GM20431 (cell line): ENCODE results near the gene ADRA1B.
"Not testable (repeated sequence)": the region's sequence is repeated elsewhere in the genome, so short reads cannot be mapped to it uniquely, and the experiment has no call there.

Experiments
- in situ Hi-C: fragments of 300-500 bp; cut with MseI, MboI; formaldehyde crosslinking; loops from one replicate; pipeline ENCODE4 v1.15.0; 2020; ENCODE audit warnings: low sequenced_read_pairs; ENCODE audit not compliant: unreplicated experiment

Gene ADRA1B

DNA sequence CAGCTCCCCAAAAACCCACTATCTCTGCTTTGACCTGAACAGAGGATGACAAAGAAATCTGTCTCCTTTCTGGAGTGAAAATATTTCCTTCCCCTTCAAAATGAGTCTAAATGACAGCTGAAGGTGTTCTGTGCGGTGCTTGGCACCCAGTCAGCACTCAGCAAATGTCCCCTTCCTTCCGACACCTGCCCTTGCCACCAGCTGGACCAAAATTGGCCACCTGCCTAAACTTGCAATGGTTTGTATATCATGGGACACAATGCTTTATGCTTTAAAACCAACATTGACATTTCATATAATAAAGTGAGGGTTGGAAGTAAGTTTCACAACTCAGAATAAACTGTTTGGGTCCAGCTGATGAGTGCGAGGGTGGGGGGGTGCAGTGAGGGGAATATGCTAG lies 85.2 kb downstream of the ADRA1B start:
- in situ Hi-C loops, result no loop called here

DNA sequence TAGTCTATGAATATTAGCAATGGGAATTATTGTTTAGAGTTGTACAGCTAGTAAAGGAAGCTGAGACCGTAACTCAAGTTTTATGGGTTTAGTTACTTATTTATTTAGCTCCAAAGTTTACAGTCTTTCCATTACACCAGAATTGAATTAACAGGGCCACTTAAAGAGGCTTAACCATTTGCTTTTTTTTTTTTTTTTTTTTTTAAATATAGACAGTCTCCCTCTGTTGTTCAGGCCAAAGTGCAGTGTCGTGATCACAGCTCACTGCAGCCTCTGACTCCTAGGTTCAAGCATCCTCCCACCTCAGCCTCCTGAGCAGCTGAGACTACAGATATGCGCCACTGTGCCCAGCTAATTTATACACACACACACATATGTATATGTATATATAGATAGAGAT lies 91.2 kb downstream of the ADRA1B start:
- in situ Hi-C loops, result no loop called here

DNA sequence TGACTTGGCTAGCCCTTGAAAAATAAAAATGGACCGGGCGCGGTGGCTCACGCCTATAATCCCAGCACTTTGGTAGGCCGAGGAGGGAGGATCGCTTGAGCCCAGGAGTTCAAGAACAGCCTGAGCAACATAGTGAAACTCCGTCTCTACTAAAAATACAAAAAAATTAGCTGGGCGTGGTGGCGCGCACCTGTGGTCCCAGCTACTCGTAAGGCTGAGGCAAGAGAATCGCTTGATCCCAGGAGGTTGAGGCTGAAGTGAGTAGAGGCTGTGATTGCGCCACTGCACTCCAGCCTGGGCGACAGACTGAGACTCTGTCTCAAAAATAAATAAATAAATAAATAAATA lies 92.2 kb downstream of the ADRA1B start:
- in situ Hi-C loops, result not testable (repeated sequence)

DNA sequence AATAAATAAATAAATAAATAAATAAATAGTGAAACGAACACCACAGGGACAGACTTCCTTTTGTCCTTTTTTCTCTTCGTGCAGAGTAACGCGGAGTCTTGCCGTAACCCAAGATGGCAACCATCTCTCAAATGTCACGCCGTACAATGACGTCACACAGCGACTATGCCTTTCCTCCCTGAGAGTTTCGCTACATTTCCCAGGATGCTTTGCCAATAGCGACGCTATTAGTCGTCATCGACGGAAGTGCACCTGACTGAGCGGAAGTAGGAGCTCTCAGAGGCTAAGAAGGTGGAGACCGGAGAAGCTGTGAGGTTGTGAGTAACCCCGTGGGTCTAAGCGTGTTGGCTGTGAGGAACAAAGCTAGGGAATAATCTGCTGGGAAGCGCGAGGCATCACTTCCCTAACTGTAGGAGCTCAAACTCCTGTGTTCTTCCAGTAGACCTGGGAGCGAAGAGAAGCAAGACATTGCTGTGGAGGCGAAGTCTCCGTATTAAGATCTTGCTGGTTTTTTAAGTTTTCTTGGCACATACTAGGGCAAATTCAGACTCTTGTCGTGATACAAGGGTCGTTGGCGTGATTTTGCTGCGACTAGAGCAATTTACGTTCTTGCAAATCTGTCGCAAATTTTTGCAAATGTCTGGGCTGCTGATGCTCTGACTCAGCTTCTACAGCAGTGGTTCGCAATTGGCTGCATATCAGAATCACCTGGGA lies 92.8 kb downstream of the ADRA1B start, which contains the start of gene TTC1:
Gene TTC1, plus strand, starts transcription at position 263 of the 714 bp plus-strand sequence. CDS start 1,390 bp downstream, outside the sequence.
- in situ Hi-C loops, result no loop called here

DNA sequence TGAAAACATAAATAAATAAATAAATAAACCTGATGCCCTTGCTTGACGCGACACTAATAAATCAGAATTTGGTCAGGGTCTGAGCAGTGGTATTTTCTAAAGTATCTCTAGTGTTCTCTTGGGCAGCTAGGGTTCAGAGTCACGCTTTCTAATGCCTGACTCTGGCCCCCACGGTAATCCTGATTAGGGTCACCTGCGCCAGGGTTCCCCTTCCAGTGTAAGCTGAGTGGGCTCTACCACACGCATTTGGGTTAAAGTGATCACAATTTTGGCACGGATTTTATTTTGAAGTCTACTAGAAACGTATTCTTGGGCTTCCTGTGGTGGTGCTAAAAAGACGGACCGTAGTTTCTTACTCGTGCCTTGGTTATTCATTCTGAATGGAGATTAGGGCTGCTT lies 93.3 kb downstream of the ADRA1B start:
- in situ Hi-C loops, result no loop called here

DNA sequence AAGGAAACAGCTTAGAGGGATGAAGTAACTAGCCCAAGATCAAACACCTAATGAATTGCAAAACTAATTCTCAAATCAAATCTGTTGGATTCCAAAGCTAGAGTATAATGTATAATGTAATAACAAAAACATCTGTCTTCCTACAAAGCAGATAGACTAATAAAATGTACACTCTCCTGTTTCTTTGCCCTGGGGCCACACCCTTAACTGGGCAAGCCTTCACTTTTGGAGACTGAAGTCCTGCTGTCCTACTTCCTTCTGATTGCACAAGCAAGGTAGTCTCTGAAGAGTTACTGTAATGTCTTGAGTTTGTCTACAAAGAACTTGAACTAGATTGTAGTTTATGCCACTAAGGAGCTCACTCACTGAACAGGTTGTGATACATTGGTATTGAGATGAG lies 95.2 kb downstream of the ADRA1B start:
- in situ Hi-C loops, result no loop called here

DNA sequence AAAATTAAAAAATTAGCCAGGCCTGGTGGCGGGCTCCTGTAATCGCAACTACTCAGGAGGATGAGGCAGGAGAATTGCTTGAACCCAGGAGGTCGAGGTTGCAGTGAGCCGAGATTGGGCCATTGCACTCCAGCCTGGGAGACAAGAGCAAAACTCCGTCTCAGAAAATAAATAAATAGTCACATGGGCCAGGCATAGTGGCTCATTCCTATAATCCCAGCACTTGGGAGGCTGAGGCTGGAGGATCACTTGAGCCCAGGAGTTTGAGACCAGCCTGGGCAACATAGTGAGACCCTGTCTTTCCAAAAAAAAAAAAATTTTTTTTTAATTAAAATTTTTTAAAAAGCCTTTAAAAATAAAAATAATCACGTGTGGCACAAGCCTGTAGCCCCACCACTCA lies 97.9 kb downstream of the ADRA1B start:
- in situ Hi-C loops, result not testable (repeated sequence)

DNA sequence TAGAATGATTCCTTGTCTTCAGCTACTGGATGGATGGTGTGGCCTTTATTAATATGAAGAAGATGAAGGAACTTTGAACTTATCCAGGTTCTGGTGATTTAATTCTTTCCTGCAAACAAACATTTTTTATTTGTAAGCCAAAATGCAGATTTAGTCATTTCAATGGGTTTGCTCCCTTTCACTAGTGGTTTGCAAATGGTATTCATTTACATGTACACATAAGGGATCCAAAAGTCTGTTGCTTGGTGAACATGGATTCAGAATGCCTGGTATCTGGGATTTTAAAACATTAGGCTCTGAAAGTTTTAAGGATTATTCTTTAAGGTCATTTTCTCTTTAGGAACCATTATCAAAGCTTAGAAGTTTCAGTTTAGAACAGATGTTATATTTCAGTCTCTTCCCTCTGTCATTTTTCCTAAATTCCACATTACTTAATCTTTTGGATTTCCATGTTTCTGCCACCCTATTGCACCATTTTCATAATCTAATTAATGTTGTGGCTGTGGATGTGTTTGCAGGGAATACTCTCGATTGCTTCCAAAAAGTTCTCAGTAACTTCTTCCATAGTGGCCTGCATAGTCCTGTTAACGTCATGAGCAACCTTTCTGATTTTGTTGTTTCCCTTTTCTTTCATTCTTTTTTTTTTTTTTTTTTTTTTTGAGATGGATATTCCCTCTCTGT lies 102.8 kb downstream of the ADRA1B start:
- in situ Hi-C loops, result no loop called here

DNA sequence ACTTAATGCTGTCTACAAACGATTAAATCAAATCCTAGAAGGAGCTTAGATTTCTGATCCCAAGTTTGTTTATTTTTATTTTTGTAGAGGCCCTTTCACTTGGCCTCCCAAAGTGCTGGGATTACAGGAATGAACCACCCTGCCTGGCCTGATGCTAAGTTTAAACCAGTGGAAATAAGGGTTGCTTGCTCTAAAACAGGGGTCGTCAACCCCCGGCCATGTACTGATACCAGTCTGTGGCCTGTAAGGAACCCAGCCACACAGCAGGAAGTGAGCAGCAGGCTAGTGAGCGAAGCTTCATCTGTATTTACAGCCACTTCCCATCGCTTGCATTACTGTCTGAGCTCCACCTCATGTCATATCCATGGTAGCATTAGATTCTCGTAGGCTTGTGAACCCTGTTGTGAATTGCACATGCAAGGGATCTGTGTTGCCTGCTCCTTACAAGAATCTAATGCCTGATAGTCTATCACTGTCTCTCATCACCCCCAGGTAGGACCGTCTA lies 104.0 kb downstream of the ADRA1B start:
- in situ Hi-C loops, result loop anchor here (10.0 kb wide), 1 partner anchor 324 kb away; no protein-coding TSS in a partner anchor

DNA sequence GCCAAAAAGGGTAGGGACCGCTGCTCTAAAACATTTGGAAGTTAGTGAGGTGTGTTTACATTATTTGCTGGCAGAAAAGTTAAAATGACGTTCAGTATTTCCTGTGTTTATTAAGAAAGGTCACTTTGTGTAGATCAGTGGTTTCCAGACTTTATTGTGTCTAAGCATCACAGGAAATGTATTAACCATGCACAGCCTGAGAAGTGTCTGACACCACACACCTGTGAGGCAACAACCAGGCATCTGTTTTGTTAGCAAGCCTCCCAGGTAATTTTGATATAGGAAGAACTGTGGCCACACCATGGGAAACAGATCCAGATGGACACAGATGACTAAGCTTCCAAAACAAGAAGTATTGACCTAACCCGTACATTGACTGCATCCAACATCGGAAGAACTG lies 104.7 kb downstream of the ADRA1B start:
- in situ Hi-C loops, result loop anchor here (10.0 kb wide), 1 partner anchor 324 kb away; no protein-coding TSS in a partner anchor

DNA sequence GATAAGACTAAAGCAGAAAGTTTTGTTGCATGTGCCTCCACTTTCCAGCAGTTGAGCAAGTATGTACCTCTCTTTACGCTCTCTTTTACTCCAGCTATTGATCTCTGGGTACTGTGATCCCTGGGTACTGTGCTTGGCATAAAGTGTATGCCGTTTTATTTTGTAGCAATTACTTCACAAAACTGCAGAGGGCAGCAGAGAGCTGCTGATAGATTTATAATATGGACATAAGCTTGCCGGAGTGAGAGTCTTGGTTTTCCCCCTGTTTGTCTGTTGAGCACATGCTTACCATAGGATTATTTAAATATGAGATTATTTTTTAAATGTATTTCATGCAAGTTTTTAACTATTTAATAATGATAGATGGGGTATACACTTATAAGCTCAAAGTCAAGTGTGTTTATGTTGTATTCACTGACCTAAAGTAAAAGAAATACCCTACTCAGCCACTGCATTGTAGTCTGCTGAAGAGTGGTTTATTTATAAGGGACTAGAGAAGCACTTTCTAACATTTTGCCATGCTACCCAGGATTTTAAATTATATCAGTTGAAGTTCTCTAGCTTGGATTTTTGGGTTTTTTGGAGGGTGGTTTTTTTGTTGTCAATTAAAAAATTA lies 105.7 kb downstream of the ADRA1B start:
- in situ Hi-C loops, result loop anchor here (10.0 kb wide), 1 partner anchor 323 kb away; no protein-coding TSS in a partner anchor
